Amygdala (tissue), 56 donors: ENCODE data around the gene STUM.
A peak's percentile ranks its signal among the peaks of the same experiment; 100 is the strongest.
"Not testable (repeated sequence)": the region's sequence is repeated elsewhere in the genome, so short reads cannot be mapped to it uniquely, and the experiment has no call there.

ENCODE experiments used
- DNase-seq, 56 donors: peaks; one replicate each; lab custom pipeline; 2025; lab: John Stamatoyannopoulos, UW

The STUM gene

DNA sequence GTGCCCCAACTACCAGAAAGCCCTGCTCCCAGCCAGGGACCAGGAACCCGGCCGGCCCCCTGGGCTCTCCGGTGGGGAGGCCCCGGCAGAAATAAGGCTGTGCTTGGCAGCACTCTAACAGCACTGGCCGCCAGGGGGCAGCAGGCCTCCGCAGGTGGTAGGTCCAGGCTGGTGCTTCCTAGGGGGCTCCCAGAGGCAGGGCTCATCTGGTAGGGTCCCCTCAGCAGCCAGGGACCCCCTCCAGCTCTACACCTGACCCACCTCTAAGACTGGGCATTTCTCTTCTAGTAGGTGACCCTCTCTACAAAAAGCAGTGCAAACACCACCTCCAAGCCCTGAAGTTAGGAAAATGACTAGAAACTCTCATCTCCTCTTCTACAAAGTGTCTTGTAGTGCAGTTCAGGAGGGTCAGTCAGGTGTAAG lies 85.6 kb downstream of the STUM start:
- peak in 47 of 56 donors; percentile 24 to 91 (median 64) for DNase-seq

DNA sequence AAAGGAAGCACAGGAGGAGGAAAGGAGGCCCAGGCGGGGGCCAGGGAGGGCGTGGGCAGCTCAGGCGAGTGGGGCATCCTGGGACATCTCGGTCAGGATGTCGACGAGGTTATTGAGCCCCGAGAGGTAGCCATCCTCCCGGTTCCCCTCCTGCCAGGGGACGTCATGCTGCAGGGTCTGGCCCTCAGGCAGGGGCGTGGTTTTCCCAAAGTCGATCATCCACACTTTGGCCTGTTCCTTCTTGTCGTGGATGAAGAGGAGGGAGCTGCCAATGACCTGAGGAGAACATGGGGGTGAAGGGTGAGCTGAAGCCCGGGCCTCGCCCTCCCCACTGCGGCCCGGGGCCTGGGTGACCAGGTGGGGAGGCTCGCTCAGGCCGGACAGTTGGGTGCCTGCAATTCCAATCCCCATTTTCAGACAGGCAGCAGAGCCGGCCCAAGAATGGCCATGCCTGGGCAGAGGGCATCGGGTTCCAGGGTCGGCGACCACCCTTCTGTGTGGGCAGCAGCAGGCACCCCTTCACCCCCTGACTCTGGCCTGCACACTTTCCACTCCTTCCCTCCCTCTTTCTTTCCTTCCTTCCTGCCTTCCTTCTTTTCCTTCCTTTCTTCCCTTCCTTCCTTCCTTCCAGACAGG lies 86.2 kb downstream of the STUM start:
- DNase-seq: no peak

GRCh38 chr1:226635456-226635941 lies 86.9 kb downstream of the STUM start:
- no peak for DNase-seq

- no peak for DNase-seq
Observed at GRCh38 chr1:226636847-226637096, 88.2 kb downstream of the STUM start.

GRCh38 chr1:226637147-226637935 lies 88.8 kb downstream of the STUM start:
- DNase-seq: no peak

DNA sequence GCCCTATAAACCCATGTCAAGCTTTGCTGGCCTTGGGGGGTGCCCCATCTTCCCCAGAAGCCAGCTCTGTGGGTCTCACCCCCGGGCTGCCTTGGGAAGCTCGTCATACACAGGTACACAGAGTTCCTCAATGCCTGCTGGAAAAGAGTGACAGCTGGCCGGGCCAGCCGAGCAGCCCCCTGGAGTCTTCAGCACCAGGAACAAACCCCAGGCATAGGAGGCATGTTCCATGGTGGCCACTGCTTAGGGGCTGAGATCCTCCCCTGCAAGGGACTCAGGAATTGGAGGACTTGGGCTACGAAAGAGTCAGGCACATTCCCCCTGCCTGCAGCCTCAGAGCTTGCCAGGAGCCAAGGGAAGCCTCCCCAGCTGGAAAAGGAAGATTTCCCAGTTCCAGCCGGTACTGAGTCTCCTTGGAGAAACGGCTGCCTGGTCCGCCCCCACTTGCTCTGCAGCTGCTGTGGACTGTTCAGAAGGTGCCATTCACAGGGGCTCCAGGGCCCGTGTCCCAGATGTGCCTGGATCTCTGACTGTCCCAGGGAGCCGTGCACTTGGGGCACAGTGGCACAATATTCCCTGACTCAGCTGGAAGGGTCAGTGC lies 89.5 kb downstream of the STUM start:
- peak in 1 of 56 donors; percentile 19 for DNase-seq

DNA sequence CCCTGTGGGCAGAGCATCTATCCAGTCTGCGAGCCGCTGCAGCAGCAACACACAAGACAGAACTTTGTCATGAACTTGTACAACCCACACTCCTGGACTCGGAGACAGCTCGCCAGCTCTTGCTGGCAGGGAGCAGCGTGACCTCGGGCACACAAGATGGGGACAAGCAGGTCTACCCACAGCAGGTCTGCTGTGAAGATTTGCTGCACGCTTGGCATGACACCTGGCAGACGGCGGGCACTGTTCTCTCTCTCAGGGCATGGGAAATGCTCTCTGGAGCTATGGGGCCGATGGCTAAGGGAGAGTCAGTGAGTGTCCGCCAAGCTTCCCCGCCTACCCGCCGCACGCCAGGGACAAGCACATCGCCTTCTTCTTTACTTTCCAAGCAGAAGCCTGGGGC lies 90.0 kb downstream of the STUM start:
- DNase-seq: peak in 2 of 56 donors; percentile 22 to 49

DNA sequence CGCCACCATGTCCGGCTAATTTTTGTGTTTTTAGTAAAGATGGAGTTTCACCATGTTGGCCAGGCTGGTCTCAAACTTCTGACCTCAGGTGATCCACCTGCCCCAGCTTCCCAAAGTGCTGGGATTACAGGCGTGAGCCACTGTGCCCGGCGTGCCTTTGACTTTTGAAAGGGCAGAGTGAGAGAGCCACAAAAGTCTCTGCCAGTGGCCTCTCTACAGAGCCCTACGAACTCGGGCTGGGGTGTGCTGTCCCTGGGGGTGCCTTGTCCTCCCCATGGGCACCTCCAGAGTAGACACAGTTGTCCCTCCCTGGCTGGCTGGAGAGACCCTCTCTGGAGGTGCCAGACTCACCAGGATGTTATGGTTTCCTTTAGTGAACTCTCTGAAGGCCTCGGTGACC lies 90.6 kb downstream of the STUM start:
- not testable (repeated sequence) for DNase-seq

DNA sequence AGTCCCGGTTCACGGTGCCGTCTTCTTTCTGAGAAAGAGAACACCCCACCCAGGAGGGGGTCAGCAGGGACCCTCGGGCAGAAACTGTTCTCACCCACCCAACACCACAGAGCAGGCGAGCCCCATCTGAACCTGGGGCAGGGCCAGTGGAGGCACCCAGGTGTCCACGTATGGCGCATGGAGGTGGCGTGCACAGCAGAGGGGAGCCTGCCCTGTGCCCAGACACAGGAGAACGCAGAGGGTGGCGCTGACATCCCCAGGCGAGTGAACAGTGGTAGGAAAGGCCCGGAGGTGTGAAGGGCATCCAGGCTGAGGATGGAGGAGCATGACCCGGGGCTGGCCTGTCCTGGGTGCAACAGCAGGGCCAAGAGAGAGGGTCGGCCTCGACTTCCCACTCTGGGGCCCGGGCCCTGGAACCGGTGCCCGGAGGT lies 91.1 kb downstream of the STUM start:
- no peak for DNase-seq

GRCh38 chr1:226640321-226641136 lies 92.0 kb downstream of the STUM start:
- no peak for DNase-seq

DNA sequence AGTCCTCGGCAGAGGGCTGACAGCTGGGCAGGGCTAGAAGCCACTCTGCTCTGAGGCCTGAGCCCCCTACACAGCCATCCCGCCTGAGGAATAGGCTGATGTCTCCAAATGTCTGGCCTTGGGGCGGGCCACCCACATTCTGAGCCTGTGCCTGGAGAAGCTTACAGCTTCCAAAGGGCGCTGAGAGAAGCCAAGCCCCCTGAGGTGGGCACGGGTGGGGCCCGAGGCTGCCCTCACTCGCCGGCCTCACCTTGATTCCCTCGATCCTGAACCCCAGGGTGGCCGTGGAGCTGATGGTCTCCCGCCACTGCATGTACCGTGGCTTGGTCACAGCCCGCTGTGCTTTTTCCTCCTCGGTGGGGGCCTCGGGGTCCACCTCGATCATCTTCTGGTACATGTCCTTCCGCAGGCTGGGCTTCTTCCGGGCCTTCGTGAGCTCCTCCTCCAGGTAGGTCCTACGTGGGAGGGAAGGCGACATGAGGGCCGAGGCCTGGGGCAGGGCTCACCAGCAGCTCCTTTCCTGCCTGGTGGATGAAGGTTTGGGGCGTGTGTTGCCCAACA lies 93.2 kb downstream of the STUM start:
- no peak for DNase-seq

DNA sequence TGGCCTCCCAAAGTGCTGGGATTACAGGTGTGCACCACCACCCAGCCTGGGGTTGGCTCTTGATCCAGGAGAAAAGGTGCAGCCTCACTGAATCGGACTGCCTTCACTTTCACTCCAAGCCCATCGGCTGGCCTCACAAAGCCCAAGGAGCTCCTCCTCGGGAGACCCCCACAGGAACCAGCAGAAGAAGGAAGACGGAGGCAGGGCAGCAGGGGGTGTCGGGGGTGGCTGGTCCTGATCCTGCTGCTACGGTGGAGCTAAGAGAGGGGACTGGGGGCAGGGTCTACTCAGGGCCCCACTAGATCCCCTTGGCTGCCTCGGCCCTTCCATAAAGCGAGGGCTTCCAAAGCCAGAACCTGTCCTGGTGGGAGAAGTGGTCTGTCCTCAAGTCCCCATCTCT lies 93.9 kb downstream of the STUM start:
- no peak for DNase-seq

DNA sequence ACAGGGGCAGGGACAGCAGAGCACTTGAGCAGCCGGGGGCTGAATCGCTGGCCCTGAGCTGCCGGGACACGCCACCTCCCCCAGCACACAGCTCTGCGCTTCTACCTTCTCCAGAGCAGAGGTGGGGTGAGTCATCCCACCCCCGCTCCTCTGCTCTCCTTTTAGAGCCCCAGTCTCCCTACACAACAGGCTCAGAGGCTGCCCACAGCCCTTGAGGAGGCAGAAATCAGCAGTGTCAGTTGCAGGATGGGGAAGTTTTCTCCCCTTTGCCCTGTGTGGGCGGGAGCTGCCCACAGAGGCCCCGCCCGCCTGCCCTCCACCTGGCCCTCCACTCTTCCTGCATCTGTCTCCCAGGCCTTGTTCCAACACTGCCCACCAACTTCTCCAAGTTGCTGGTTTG lies 94.6 kb downstream of the STUM start:
- peak in 3 of 56 donors; percentile 39 to 42 (median 41) for DNase-seq

DNA sequence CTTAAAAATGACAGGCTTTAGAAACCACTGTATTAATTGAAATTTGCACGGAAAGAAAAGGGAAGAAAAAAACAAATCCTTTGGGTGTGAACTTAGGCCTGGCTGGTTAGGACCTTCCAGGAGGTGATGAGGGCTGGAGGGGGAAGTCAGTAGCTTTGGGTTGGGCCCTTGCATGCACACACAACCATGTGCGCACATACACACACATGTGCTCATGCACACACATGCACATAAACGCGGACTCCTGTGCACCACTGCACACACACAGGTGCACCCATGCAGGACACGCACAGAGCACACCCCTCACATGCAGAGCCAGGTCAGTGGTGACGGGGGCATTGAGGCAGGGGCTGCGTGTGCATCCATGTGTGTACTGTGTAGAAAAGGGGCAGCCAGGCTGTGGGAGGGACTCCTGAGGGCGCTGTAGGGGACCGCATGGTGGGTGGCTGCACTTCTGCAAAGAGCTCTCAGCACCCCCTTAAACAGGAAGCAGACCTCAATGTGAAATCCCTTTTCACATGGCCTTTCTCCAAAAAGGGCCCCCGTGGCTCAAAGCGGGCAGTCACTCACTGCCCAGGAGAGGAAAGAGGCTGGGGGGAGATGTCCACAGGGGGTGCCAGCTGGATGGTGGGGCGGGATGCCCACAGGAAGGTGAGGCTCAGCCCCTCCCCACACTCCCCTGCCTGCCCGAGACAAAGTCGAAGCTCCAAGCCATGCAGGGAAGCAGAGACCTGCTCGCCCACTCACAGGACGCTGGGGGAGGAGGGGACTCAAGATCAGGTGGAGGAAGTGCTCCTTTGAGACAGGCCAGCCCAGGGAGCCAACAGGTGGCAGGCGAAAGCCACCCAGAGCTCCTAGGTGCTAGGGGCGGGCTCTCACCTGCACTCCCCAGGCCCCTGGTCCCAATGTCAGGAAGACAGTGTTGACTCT lies 95.3 kb downstream of the STUM start:
- DNase-seq: peak in 1 of 56 donors; percentile 22

GRCh38 chr1:226644541-226645176 lies 96.1 kb downstream of the STUM start:
- no peak for DNase-seq

GRCh38 chr1:226645279-226645976 lies 96.9 kb downstream of the STUM start:
- no peak for DNase-seq

DNA sequence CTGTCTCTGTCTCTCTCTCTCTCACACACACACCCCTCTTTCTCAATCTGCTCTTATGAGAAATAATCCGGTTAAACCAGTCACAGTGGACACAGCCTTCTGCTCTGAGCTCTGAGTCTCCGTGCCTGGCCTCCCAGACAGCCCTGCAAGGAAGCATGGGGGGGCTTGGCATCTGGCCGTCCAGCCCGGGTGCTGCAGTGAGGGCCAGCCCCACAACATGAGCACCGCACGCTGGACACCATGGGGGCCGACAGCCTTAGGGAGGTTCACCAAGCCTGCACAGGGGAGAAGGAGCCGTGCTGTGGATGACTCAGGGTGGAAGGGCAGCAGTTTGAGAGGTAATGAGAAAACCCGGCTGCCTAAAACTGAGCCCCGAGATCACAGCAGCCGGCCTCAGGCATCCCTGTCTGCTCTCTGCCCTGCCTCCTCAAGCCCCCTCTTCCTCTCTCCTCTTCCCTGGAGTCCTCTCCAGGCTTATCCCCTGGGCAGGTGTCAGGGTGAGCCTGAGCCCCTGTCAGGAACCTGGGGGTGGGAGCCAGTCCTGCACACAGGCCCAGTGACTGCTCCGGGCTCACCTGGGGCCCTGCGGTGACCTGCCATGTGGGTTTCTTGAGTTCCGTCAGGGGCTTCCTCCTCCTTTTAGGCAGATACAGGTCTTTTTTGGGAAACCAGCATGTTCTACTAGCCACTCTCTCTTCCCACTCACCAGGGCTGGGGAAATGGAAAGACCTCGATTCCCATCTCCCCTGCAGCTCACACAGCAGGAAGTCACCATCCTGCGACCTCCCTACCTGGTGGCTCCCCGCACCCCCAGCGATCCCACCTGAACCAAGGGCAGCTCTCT lies 97.7 kb downstream of the STUM start:
- DNase-seq: no peak
